ENCODE measurements around the gene SPATA18.

SPATA18 gene

GRCh38 chr4:52096048-52096447, 44.9 kb downstream of the SPATA18 start:
- TF ChIP-seq TAF1 (IDR thresholded peaks at IDR 0.05; ENCODE audit: low read depth): no peak
- TF ChIP-seq TEAD4 (IDR thresholded peaks at IDR 0.05): no peak
- TF ChIP-seq USF1 (IDR thresholded peaks at IDR 0.05): no peak
- TF ChIP-seq EP300 (IDR thresholded peaks at IDR 0.05; ENCODE audit: borderline replicate concordance): no peak
- TF ChIP-seq MAX (IDR thresholded peaks at IDR 0.05): no peak
- TF ChIP-seq NFIC (IDR thresholded peaks at IDR 0.05): no peak
- no peak for TF ChIP-seq RAD21 (IDR thresholded peaks at IDR 0.05; ENCODE audit: low read depth)
- TF ChIP-seq ZBTB7A (IDR thresholded peaks at IDR 0.05; ENCODE audit: low read depth): no peak
- TF ChIP-seq EGR1 (IDR thresholded peaks at IDR 0.05): no peak
- no peak for TF ChIP-seq CEBPB (IDR thresholded peaks at IDR 0.05)
- TF ChIP-seq FOXM1 (IDR thresholded peaks at IDR 0.05; ENCODE audit: borderline replicate concordance, low read depth): no peak
- TF ChIP-seq REST (IDR thresholded peaks at IDR 0.05; ENCODE audit: low read depth): no peak
- no peak for TF ChIP-seq YY1 (IDR thresholded peaks at IDR 0.05; ENCODE audit: low read depth)
- no peak for TF ChIP-seq TCF12 (IDR thresholded peaks at IDR 0.05; ENCODE audit: low read depth)
- no peak for TF ChIP-seq CREB1 (IDR thresholded peaks at IDR 0.05; ENCODE audit: low read depth)

GRCh38 chr4:52098618-52099017, 47.5 kb downstream of the SPATA18 start:
- TF ChIP-seq TEAD4 (IDR thresholded peaks at IDR 0.05) (no peak), RAD21 (IDR thresholded peaks at IDR 0.05; ENCODE audit: low read depth) (no peak), NFIC (IDR thresholded peaks at IDR 0.05) (0 out of 2 replicates have a peak, but pooled peaks have one; percentile 11), CREB1 (IDR thresholded peaks at IDR 0.05; ENCODE audit: low read depth) (no peak), CEBPB (IDR thresholded peaks at IDR 0.05) (peak; percentile 28; the same call in 1 of the 2 replicates), USF1 (IDR thresholded peaks at IDR 0.05) (no peak), ZBTB7A (IDR thresholded peaks at IDR 0.05; ENCODE audit: low read depth) (no peak)

- TF ChIP-seq TAF1 (IDR thresholded peaks at IDR 0.05; ENCODE audit: low read depth) (no peak), RAD21 (IDR thresholded peaks at IDR 0.05; ENCODE audit: low read depth) (no peak), FOXM1 (IDR thresholded peaks at IDR 0.05; ENCODE audit: borderline replicate concordance, low read depth) (no peak), REST (IDR thresholded peaks at IDR 0.05; ENCODE audit: low read depth) (no peak)
Observed at GRCh38 chr4:52099860-52100461, 48.9 kb downstream of the SPATA18 start.

GRCh38 chr4:52102587-52102986, 51.5 kb downstream of the SPATA18 start:
- TF ChIP-seq REST (IDR thresholded peaks at IDR 0.05; ENCODE audit: low read depth) (no peak), TCF12 (IDR thresholded peaks at IDR 0.05; ENCODE audit: low read depth) (no peak), YY1 (IDR thresholded peaks at IDR 0.05; ENCODE audit: low read depth) (no peak), FOXM1 (IDR thresholded peaks at IDR 0.05; ENCODE audit: borderline replicate concordance, low read depth) (no peak), EGR1 (IDR thresholded peaks at IDR 0.05) (no peak), MAX (IDR thresholded peaks at IDR 0.05) (no peak), CEBPB (IDR thresholded peaks at IDR 0.05) (no peak), NFIC (IDR thresholded peaks at IDR 0.05) (no peak), ZBTB7A (IDR thresholded peaks at IDR 0.05; ENCODE audit: low read depth) (no peak), RAD21 (IDR thresholded peaks at IDR 0.05; ENCODE audit: low read depth) (no peak), EP300 (IDR thresholded peaks at IDR 0.05; ENCODE audit: borderline replicate concordance) (no peak), CREB1 (IDR thresholded peaks at IDR 0.05; ENCODE audit: low read depth) (no peak)
